ENCODE results near the gene CASTOR1.
A peak's percentile ranks its signal among the peaks of the same experiment; 100 is the strongest.

CASTOR1 gene

GRCh38 chr22:30306627-30307011 lies 17.3 kb upstream of the CASTOR1 start:
- TF ChIP-seq CTCF (conservative IDR thresholded peaks at IDR 0.05; ENCODE audit: low read depth, low read length) = no peak
- no peak overlapping the region for H3K4me3 ChIP-seq (ENCODE audit: low read length)
- no peak for DNase-seq (ENCODE audit: low read depth)

- no peak overlapping the region for H3K4me3 ChIP-seq (ENCODE audit: low read length)
- DNase-seq (ENCODE audit: low read depth) = no peak
- TF ChIP-seq CTCF (conservative IDR thresholded peaks at IDR 0.05; ENCODE audit: low read depth, low read length) = no peak
Measured at GRCh38 chr22:30305906-30306626, 16.8 kb upstream of the CASTOR1 start.

- no peak for TF ChIP-seq CTCF (conservative IDR thresholded peaks at IDR 0.05; ENCODE audit: low read depth, low read length)
- DNase-seq (ENCODE audit: low read depth) = no peak
- H3K4me3 ChIP-seq (ENCODE audit: low read length) = no peak overlapping the region
Measured at GRCh38 chr22:30305519-30305905, 16.2 kb upstream of the CASTOR1 start.

- DNase-seq (ENCODE audit: low read depth) = no peak
- H3K4me3 ChIP-seq (ENCODE audit: low read length) = no peak overlapping the region
- no peak for TF ChIP-seq CTCF (conservative IDR thresholded peaks at IDR 0.05; ENCODE audit: low read depth, low read length)
Measured at GRCh38 chr22:30304495-30305244, 15.4 kb upstream of the CASTOR1 start.

GRCh38 chr22:30302810-30303138 lies 13.5 kb upstream of the CASTOR1 start:
- no peak for TF ChIP-seq CTCF (conservative IDR thresholded peaks at IDR 0.05; ENCODE audit: low read depth, low read length)
- DNase-seq (ENCODE audit: low read depth) = no peak
- H3K4me3 ChIP-seq (ENCODE audit: low read length) = no peak overlapping the region

GRCh38 chr22:30301995-30302809 lies 12.9 kb upstream of the CASTOR1 start:
- no peak for TF ChIP-seq CTCF (conservative IDR thresholded peaks at IDR 0.05; ENCODE audit: low read depth, low read length)
- DNase-seq (ENCODE audit: low read depth) = peak; percentile 67
- no peak overlapping the region for H3K4me3 ChIP-seq (ENCODE audit: low read length)
